ENCODE results near the gene ARPC3. TPM values are rescaled to one million over a fixed set of nuclear protein-coding genes. Genes with fewer than 3 reads are reported as not detected.
"Not testable (repeated sequence)": the region's sequence is repeated elsewhere in the genome, so short reads cannot be mapped to it uniquely, and the experiment has no call there.

ARPC3 gene
- total and polyA plus RNA-seq, 2 experiments from 2014 or later, result 434 to 585 TPM

- H4K20me1 ChIP-seq (ENCODE audit: insufficient read depth, poor library complexity, severe bottlenecking), result no peaks in the 10 kb centered on the region
- H3K27ac ChIP-seq, result peak overlapping the region; percentile 61
- DNase-seq (ENCODE audit: low spot score), result no peak
- H3K9me3 ChIP-seq (ENCODE audit: low read depth), result no peaks in the 10 kb centered on the region
- H3K27me3 ChIP-seq, result no peaks in the 10 kb centered on the region
- no peaks in the 10 kb centered on the region for H3K9me2 ChIP-seq (replicated peaks; ENCODE audit: insufficient read depth)
- peaks cover 7% of the 10 kb centered on the region for H3K4me1 ChIP-seq (ENCODE audit: insufficient read depth)
- H3K4me3 ChIP-seq, result no peak overlapping the region
- H2AFZ ChIP-seq, result no peak overlapping the region
- no peaks in the 10 kb centered on the region for H3K36me3 ChIP-seq (replicated peaks; ENCODE audit: insufficient read depth, low read depth)
- TF ChIP-seq EZH2phosphoT487 (IDR thresholded peaks at IDR 0.05; ENCODE audit: low read depth, severe bottlenecking, unreplicated experiment) (no peak), EZH2 (IDR thresholded peaks at IDR 0.05; ENCODE audit: borderline replicate concordance) (no peak), CTCF (IDR thresholded peaks at IDR 0.05; ENCODE audit: poor library complexity) (no peak)
- no peak overlapping the region for H3K4me2 ChIP-seq
- WGBS (ENCODE audit: low lambda C conversion rate, missing lambda C conversion rate), result 59% methylated on average over 4 of the region's 4 CpGs
- no peaks in the 10 kb centered on the region for H3K79me2 ChIP-seq
Observed at GRCh38 chr12:110421701-110422100, 28.4 kb downstream of the ARPC3 start.

- TF ChIP-seq CTCF (IDR thresholded peaks at IDR 0.05; ENCODE audit: poor library complexity) (no peak), EZH2 (IDR thresholded peaks at IDR 0.05; ENCODE audit: borderline replicate concordance) (no peak), EZH2phosphoT487 (IDR thresholded peaks at IDR 0.05; ENCODE audit: low read depth, severe bottlenecking, unreplicated experiment) (no peak)
- Histone ChIP-seq H3K9me2 (replicated peaks; ENCODE audit: insufficient read depth) (no peaks in the 10 kb centered on the region), H3K4me1 (ENCODE audit: insufficient read depth) (peaks cover 7% of the 10 kb centered on the region), H3K4me2 (no peak overlapping the region), H4K20me1 (ENCODE audit: insufficient read depth, poor library complexity, severe bottlenecking) (no peaks in the 10 kb centered on the region), H3K79me2 (no peaks in the 10 kb centered on the region), H3K27me3 (no peaks in the 10 kb centered on the region), H3K36me3 (replicated peaks; ENCODE audit: insufficient read depth, low read depth) (no peaks in the 10 kb centered on the region), H3K9me3 (ENCODE audit: low read depth) (no peaks in the 10 kb centered on the region), H3K27ac (peak overlapping the region; percentile 61), H3K4me3 (no peak overlapping the region), H2AFZ (no peak overlapping the region)
- no peak for DNase-seq (ENCODE audit: low spot score)
- WGBS (ENCODE audit: low lambda C conversion rate, missing lambda C conversion rate), result 61% methylated on average over 3 of the region's 3 CpGs
Observed at GRCh38 chr12:110421159-110421661, 28.9 kb downstream of the ARPC3 start.

- not testable (repeated sequence) for H3K9me2 ChIP-seq (replicated peaks; ENCODE audit: insufficient read depth); H3K27ac ChIP-seq; H3K36me3 ChIP-seq (replicated peaks; ENCODE audit: insufficient read depth, low read depth); H3K27me3 ChIP-seq; H4K20me1 ChIP-seq (ENCODE audit: insufficient read depth, poor library complexity, severe bottlenecking); H3K4me2 ChIP-seq; DNase-seq (ENCODE audit: low spot score); H3K4me3 ChIP-seq; H2AFZ ChIP-seq; H3K79me2 ChIP-seq; H3K4me1 ChIP-seq (ENCODE audit: insufficient read depth); H3K9me3 ChIP-seq (ENCODE audit: low read depth)
- 91% methylated on average over 1 of the region's 1 CpG for WGBS (ENCODE audit: low lambda C conversion rate, missing lambda C conversion rate)
Observed at GRCh38 chr12:110420644-110421043, 29.5 kb downstream of the ARPC3 start.

- H3K36me3 ChIP-seq (replicated peaks; ENCODE audit: insufficient read depth, low read depth); H3K79me2 ChIP-seq; H3K27ac ChIP-seq; H3K4me2 ChIP-seq; H3K9me2 ChIP-seq (replicated peaks; ENCODE audit: insufficient read depth); H3K27me3 ChIP-seq; H4K20me1 ChIP-seq (ENCODE audit: insufficient read depth, poor library complexity, severe bottlenecking); H3K9me3 ChIP-seq (ENCODE audit: low read depth); H2AFZ ChIP-seq; H3K4me1 ChIP-seq (ENCODE audit: insufficient read depth); DNase-seq (ENCODE audit: low spot score); H3K4me3 ChIP-seq: not testable (repeated sequence)
- 95% methylated on average over 3 of the region's 3 CpGs for WGBS (ENCODE audit: low lambda C conversion rate, missing lambda C conversion rate)
Observed at GRCh38 chr12:110417113-110417512, 33.0 kb downstream of the ARPC3 start.

GRCh38 chr12:110410086-110410485, 40.1 kb downstream of the ARPC3 start:
- not testable (repeated sequence) for H3K36me3 ChIP-seq (replicated peaks; ENCODE audit: insufficient read depth, low read depth); H3K79me2 ChIP-seq; H3K27ac ChIP-seq; H3K9me3 ChIP-seq (ENCODE audit: low read depth); H3K4me3 ChIP-seq; H3K9me2 ChIP-seq (replicated peaks; ENCODE audit: insufficient read depth); H3K27me3 ChIP-seq; H4K20me1 ChIP-seq (ENCODE audit: insufficient read depth, poor library complexity, severe bottlenecking); H3K4me2 ChIP-seq; H3K4me1 ChIP-seq (ENCODE audit: insufficient read depth); H2AFZ ChIP-seq; DNase-seq (ENCODE audit: low spot score)
- WGBS (ENCODE audit: low lambda C conversion rate, missing lambda C conversion rate), result 88% methylated on average over 6 of the region's 6 CpGs

GRCh38 chr12:110405126-110405662, 44.9 kb downstream of the ARPC3 start:
- not testable (repeated sequence) for H4K20me1 ChIP-seq (ENCODE audit: insufficient read depth, poor library complexity, severe bottlenecking); H3K4me1 ChIP-seq (ENCODE audit: insufficient read depth); H3K27ac ChIP-seq; H3K9me2 ChIP-seq (replicated peaks; ENCODE audit: insufficient read depth); H3K4me2 ChIP-seq; H3K36me3 ChIP-seq (replicated peaks; ENCODE audit: insufficient read depth, low read depth); H3K27me3 ChIP-seq; H3K4me3 ChIP-seq; H2AFZ ChIP-seq; H3K9me3 ChIP-seq (ENCODE audit: low read depth); DNase-seq (ENCODE audit: low spot score)
- peaks cover 27% of the 10 kb centered on the region for H3K79me2 ChIP-seq
- 87% methylated on average over 16 of the region's 16 CpGs for WGBS (ENCODE audit: low lambda C conversion rate, missing lambda C conversion rate)
